MM.1S (cell line): ENCODE measurements around the gene ARHGAP36.

Experiments
- CTCF ChIP-seq: fragments of 300-600 bp; sonication (generic); IDR thresholded peaks from 2 replicates; pipeline ENCODE4 v1.5.1; 2016; ENCODE audit warnings: antibody characterized with exemption, low read length, mixed read lengths
- EZH2 ChIP-seq: fragments of 300-600 bp; sonication (generic); optimal IDR thresholded peaks from 2 replicates; pipeline ENCODE3; 2017; ENCODE audit warnings: low read depth, mild to moderate bottlenecking, antibody characterized with exemption, low read length, mixed read lengths
- EZH2phosphoT487 ChIP-seq: fragments of 300-600 bp; sonication (generic); IDR thresholded peaks from 2 replicates; pipeline ENCODE4 v1.6.1; 2018; ENCODE audit warnings: antibody characterized with exemption, low read length

GRCh38 chrX:131067846-131068745 lies 9.9 kb downstream of the ARHGAP36 start:
- TF ChIP-seq EZH2 (no peak), CTCF (no peak), EZH2phosphoT487 (no peak)
